ENCODE data around the gene TTI1. TPM values are rescaled to one million over a fixed set of nuclear protein-coding genes. Genes with fewer than 3 reads are reported as not detected.
"Not testable (repeated sequence)": the region's sequence is repeated elsewhere in the genome, so short reads cannot be mapped to it uniquely, and the experiment has no call there.

TTI1 gene
- total RNA-seq, 4 donors from 2014 or later: 5.1 to 14.7 (median 10.5) TPM

GRCh38 chr20:38017959-38018358 lies 15.3 kb downstream of the TTI1 start:
- TF ChIP-seq POLR2A (IDR thresholded peaks at IDR 0.05) (no peak), CTCF (IDR thresholded peaks at IDR 0.05) (no peak)
- Histone ChIP-seq H3K27ac (no peak overlapping the region), H3K27me3 (no peaks in the 10 kb centered on the region), H3K36me3 (peaks cover 3 to 67% (median 7%) of the 10 kb centered on the region in 3 donors), H3K4me1 (no peaks in the 10 kb centered on the region), H3K9me3 (peaks cover 0 to 16% (median 14%) of the 10 kb centered on the region in 3 donors), H3K4me3 (no peak overlapping the region)
- no peak for DNase-seq
- intact Hi-C loops (cut with DNase I): no loop called here
- 100% methylated on average over 1 of the region's 1 CpG for WGBS, 2 donors

- 70 to 72% methylated on average over 2 of the region's 2 CpGs for WGBS, 2 donors
- no peaks in the 10 kb centered on the region for H3K4me1 ChIP-seq
- H3K9me3 ChIP-seq: peaks cover 0 to 16% (median 14%) of the 10 kb centered on the region in 3 donors
- TF ChIP-seq CTCF (IDR thresholded peaks at IDR 0.05) (no peak), POLR2A (IDR thresholded peaks at IDR 0.05) (no peak)
- DNase-seq: no peak
- no peak overlapping the region for H3K4me3 ChIP-seq
- H3K36me3 ChIP-seq: peaks cover 3 to 88% (median 16%) of the 10 kb centered on the region in 3 donors
- H3K27me3 ChIP-seq: no peaks in the 10 kb centered on the region
- no peak overlapping the region for H3K27ac ChIP-seq
- intact Hi-C loops (cut with DNase I): no loop called here
Observed at GRCh38 chr20:38013887-38014286, 19.4 kb downstream of the TTI1 start.

GRCh38 chr20:38012332-38012731 lies 20.9 kb downstream of the TTI1 start:
- no peak for DNase-seq
- peaks cover 3 to 73% (median 12%) of the 10 kb centered on the region in 3 donors for H3K36me3 ChIP-seq
- peaks cover 0 to 4% (median under 1%) of the 10 kb centered on the region in 3 donors for H3K9me3 ChIP-seq
- no peak overlapping the region for H3K27ac ChIP-seq
- no peak overlapping the region for H3K4me3 ChIP-seq
- TF ChIP-seq POLR2A (IDR thresholded peaks at IDR 0.05) (no peak), CTCF (IDR thresholded peaks at IDR 0.05) (no peak)
- 86 to 91% methylated on average over 8 of the region's 8 CpGs for WGBS, 2 donors
- no peaks in the 10 kb centered on the region for H3K27me3 ChIP-seq
- H3K4me1 ChIP-seq: no peaks in the 10 kb centered on the region
- intact Hi-C loops (cut with DNase I): no loop called here

GRCh38 chr20:38011696-38012095 lies 21.6 kb downstream of the TTI1 start:
- Histone ChIP-seq H3K36me3 (peaks cover 3 to 66% (median 12%) of the 10 kb centered on the region in 3 donors), H3K27ac (no peak overlapping the region), H3K9me3 (no peaks in the 10 kb centered on the region), H3K4me1 (no peaks in the 10 kb centered on the region), H3K27me3 (no peaks in the 10 kb centered on the region), H3K4me3 (no peak overlapping the region)
- TF ChIP-seq POLR2A (IDR thresholded peaks at IDR 0.05) (no peak), CTCF (IDR thresholded peaks at IDR 0.05) (no peak)
- 93 to 98% methylated on average over 5 of the region's 5 CpGs for WGBS, 2 donors
- intact Hi-C loops (cut with DNase I): no loop called here
- DNase-seq: no peak

- H3K27ac ChIP-seq; intact Hi-C loops (cut with DNase I); DNase-seq; H3K27me3 ChIP-seq; H3K9me3 ChIP-seq; H3K4me3 ChIP-seq; H3K4me1 ChIP-seq: not testable (repeated sequence)
- peaks cover 3 to 64% (median 12%) of the 10 kb centered on the region in 3 donors for H3K36me3 ChIP-seq
- WGBS, 2 donors: 93 to 94% methylated on average over 5 of the region's 5 CpGs
Observed at GRCh38 chr20:38009416-38009815, 23.8 kb downstream of the TTI1 start.
